Measurements from ENCODE around the gene ZBBX. TPM values are rescaled to one million over a fixed set of nuclear protein-coding genes. Genes with fewer than 3 reads are reported as not detected.

The ZBBX gene
- total RNA-seq, 4 donors from 2014 or later: 0.52 to 8.8 (median 1.9) TPM

DNA sequence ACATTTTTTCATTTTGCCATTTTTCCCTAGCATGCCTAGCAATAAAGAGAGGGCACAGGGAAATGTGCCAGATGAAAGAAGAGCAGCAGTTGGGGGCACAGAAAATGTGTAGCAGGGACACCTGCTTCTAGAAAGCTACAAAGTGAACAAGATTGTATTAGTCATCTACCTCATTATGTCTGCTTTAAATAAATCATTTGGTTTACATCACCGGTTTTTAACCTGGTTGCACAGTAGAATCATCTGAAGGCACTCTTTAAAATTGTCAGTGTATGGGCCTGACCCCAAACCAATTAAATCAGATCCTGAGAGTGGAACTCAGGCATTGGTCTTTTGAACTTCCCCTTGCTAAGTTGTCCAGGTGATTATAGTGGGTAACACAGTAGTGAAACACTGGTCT is 73.8 kb downstream of the ZBBX start:
- TF ChIP-seq, protein P1, sequence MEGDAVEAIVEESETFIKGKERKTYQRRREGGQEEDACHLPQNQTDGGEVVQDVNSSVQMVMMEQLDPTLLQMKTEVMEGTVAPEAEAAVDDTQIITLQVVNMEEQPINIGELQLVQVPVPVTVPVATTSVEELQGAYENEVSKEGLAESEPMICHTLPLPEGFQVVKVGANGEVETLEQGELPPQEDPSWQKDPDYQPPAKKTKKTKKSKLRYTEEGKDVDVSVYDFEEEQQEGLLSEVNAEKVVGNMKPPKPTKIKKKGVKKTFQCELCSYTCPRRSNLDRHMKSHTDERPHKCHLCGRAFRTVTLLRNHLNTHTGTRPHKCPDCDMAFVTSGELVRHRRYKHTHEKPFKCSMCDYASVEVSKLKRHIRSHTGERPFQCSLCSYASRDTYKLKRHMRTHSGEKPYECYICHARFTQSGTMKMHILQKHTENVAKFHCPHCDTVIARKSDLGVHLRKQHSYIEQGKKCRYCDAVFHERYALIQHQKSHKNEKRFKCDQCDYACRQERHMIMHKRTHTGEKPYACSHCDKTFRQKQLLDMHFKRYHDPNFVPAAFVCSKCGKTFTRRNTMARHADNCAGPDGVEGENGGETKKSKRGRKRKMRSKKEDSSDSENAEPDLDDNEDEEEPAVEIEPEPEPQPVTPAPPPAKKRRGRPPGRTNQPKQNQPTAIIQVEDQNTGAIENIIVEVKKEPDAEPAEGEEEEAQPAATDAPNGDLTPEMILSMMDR (IDR thresholded peaks at IDR 0.05): no peak
- no peak for TF ChIP-seq POLR2A (IDR thresholded peaks at IDR 0.05)
- Histone ChIP-seq H3K27ac (no peak overlapping the region), H3K4me3 (no peak overlapping the region), H3K9me3 (no peaks in the 10 kb centered on the region), H3K36me3 (no peaks in the 10 kb centered on the region), H3K27me3 (no peaks in the 10 kb centered on the region), H3K4me1 (no peaks in the 10 kb centered on the region)
- DNase-seq: no peak
- intact Hi-C loops (cut with DNase I; ENCODE audit: low total_unique reads): no loop called here

DNA sequence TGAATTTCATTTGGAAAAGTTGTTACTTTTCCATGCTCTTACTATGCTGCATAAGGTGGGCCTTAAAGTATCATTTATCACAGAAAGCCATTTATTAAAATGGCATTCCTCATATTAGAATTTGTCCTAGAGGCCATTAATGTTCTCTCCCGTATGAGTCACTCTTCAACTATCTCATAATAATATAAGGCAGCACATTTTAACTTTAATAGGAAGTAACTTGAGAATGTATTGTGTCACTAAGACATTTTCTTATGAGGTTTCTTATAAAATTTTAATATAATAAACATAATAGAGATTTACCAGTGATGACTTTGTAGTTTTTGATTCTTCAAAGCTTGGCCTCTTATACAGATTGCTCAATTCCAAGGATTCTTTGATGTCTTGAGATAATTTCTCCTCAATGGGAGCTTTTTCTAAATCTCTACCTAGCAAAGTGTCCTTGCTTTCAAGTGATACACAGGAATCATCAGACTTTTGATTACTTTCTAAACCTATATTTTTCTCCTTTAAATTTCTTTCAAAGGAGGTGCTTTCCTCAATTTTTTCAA is 74.7 kb downstream of the ZBBX start:
- Histone ChIP-seq H3K27ac (no peak overlapping the region), H3K4me1 (no peaks in the 10 kb centered on the region), H3K4me3 (no peak overlapping the region), H3K9me3 (no peaks in the 10 kb centered on the region), H3K27me3 (no peaks in the 10 kb centered on the region), H3K36me3 (no peaks in the 10 kb centered on the region)
- intact Hi-C loops (cut with DNase I; ENCODE audit: low total_unique reads): no loop called here
- TF ChIP-seq, protein P1 (IDR thresholded peaks at IDR 0.05): no peak
- no peak for TF ChIP-seq POLR2A (IDR thresholded peaks at IDR 0.05)
- DNase-seq: no peak

DNA sequence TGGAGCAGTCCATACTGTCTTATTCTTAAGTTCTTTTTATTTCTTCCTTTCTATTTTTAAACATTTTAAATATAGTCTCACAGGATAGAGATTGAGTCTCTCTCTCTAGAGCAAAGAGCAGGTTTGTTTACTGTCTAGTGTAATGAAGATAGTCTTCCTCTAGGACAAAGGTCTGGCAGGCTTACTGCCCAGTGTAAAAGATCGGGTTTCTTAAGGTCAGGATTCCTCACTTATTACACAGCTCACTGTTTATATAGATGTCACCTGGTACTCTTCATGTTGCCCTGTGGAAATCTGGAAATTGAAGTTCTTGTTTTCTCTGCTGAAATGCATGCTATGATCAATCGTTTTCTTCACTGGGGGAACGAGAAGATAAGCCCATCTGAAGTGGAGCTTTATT is 76.0 kb downstream of the ZBBX start:
- Histone ChIP-seq H3K27me3 (no peaks in the 10 kb centered on the region), H3K36me3 (no peaks in the 10 kb centered on the region), H3K4me1 (no peaks in the 10 kb centered on the region), H3K27ac (no peak overlapping the region), H3K9me3 (no peaks in the 10 kb centered on the region), H3K4me3 (no peak overlapping the region)
- intact Hi-C loops (cut with DNase I; ENCODE audit: low total_unique reads): no loop called here
- DNase-seq: no peak
- TF ChIP-seq, protein P1 (IDR thresholded peaks at IDR 0.05): no peak
- no peak for TF ChIP-seq POLR2A (IDR thresholded peaks at IDR 0.05)

DNA sequence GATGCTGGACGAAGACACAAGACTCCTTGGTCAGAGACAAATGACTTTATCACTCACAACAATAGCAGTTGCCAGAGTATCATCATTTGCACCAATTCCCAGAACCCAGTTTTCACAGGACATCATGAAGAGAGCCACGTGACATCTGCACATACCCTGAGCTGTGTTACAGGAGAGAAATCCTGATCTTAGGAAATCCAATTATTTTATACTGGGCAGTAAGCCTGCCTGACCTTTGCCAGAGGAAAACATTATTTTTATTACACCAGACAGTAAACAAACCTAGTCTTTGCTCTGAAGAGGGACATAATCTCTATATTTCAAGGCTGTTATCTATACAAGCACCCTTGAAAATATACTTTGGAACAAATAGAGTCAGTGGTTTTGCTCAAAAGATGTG is 77.4 kb downstream of the ZBBX start:
- Histone ChIP-seq H3K27me3 (no peaks in the 10 kb centered on the region), H3K4me3 (no peak overlapping the region), H3K27ac (no peak overlapping the region), H3K36me3 (no peaks in the 10 kb centered on the region), H3K4me1 (no peaks in the 10 kb centered on the region), H3K9me3 (no peaks in the 10 kb centered on the region)
- intact Hi-C loops (cut with DNase I; ENCODE audit: low total_unique reads): no loop called here
- DNase-seq: no peak
- TF ChIP-seq, protein P1 (IDR thresholded peaks at IDR 0.05): no peak
- no peak for TF ChIP-seq POLR2A (IDR thresholded peaks at IDR 0.05)

DNA sequence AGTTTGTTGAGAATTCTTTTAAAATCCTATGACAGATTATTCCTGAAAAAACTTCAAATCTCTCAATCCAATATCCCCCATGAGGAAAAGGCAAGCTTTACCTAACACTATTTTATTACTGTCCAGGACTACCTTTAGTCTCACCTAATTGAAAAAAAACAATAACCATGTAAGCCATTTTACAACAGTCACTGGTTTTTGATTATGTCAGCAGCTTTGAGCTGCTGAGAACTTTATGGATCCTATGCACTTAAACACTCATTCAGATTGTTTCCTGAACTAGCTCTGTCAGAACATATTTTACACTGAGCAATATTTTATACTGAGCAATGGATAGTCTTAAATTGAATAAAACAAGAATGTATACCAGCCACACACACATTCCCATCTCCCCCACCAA is 79.9 kb downstream of the ZBBX start:
- Histone ChIP-seq H3K36me3 (no peaks in the 10 kb centered on the region), H3K4me3 (no peak overlapping the region), H3K4me1 (no peaks in the 10 kb centered on the region), H3K27me3 (no peaks in the 10 kb centered on the region), H3K27ac (no peak overlapping the region), H3K9me3 (no peaks in the 10 kb centered on the region)
- TF ChIP-seq, protein P1 (IDR thresholded peaks at IDR 0.05): no peak
- no peak for TF ChIP-seq POLR2A (IDR thresholded peaks at IDR 0.05)
- intact Hi-C loops (cut with DNase I; ENCODE audit: low total_unique reads): no loop called here
- no peak for DNase-seq
